Ectodermal cell (in vitro differentiated cells): ENCODE measurements around the gene STN1.
"Not testable (repeated sequence)": the region's sequence is repeated elsewhere in the genome, so short reads cannot be mapped to it uniquely, and the experiment has no call there.

Experiments used
- H3K27ac ChIP-seq: 2 replicates; pipeline ENCODE4 v1.7.0; 2013; ENCODE audit warnings: mild to moderate bottlenecking, low read depth, low read length; ENCODE audit not compliant: insufficient read depth, poor library complexity, severe bottlenecking
- H3K27me3 ChIP-seq: 2 replicates; pipeline ENCODE4 v1.7.0; 2013; ENCODE audit warnings: mild to moderate bottlenecking, low read length; ENCODE audit not compliant: insufficient read depth, control insufficient read depth, poor library complexity, severe bottlenecking
- H3K36me3 ChIP-seq: one replicate; pipeline ENCODE4 v1.7.0; 2013; ENCODE audit warnings: low read length; ENCODE audit not compliant: control insufficient read depth, insufficient read depth
- H3K4me1 ChIP-seq: one replicate; pipeline ENCODE4 v1.7.0; 2013; ENCODE audit warnings: low read length; ENCODE audit not compliant: control insufficient read depth, insufficient read depth
- H3K4me3 ChIP-seq: 2 replicates; pipeline ENCODE4 v1.7.0; 2013; ENCODE audit warnings: low read depth, low read length, control low read depth; ENCODE audit not compliant: insufficient read depth
- H3K9me3 ChIP-seq: 2 replicates; pipeline ENCODE4 v1.7.0; 2013; ENCODE audit warnings: mild to moderate bottlenecking, low read length, moderate library complexity; ENCODE audit not compliant: control insufficient read depth
- WGBS, 2 experiments: methylation state at CpG; one replicate each; pipeline ENCODE4 v1.1.7; 2013; ENCODE audit warnings: missing lambda C conversion rate in 2 of 2; 5-methylcytosine and 5-hydroxymethylcytosine counted together

The STN1 gene

GRCh38 chr10:103849880-103850571, 68.0 kb downstream of the STN1 start:
- Histone ChIP-seq H3K4me3 (no peak overlapping the region), H3K27ac (no peak overlapping the region), H3K4me1 (peaks cover 5% of the 10 kb centered on the region), H3K36me3 (no peaks in the 10 kb centered on the region), H3K27me3 (peaks cover 39% of the 10 kb centered on the region), H3K9me3 (no peaks in the 10 kb centered on the region)
- 78 to 89% methylated on average over 7 to 8 of the region's 8 CpGs for WGBS, 2 experiments

- Histone ChIP-seq H3K36me3 (no peaks in the 10 kb centered on the region), H3K4me3 (no peak overlapping the region), H3K27me3 (peaks cover 32% of the 10 kb centered on the region), H3K4me1 (no peaks in the 10 kb centered on the region), H3K9me3 (no peaks in the 10 kb centered on the region), H3K27ac (no peak overlapping the region)
- WGBS, 2 experiments: 80 to 81% methylated on average over 10 of the region's 10 CpGs
Observed at GRCh38 chr10:103849212-103849877, 68.6 kb downstream of the STN1 start.

- Histone ChIP-seq H3K27ac (no peak overlapping the region), H3K9me3 (no peaks in the 10 kb centered on the region), H3K36me3 (no peaks in the 10 kb centered on the region), H3K4me1 (no peaks in the 10 kb centered on the region), H3K27me3 (peaks cover 19% of the 10 kb centered on the region), H3K4me3 (no peak overlapping the region)
- WGBS, 2 experiments: 63 to 64% methylated on average over 8 of the region's 8 CpGs
Observed at GRCh38 chr10:103847909-103848468, 70.0 kb downstream of the STN1 start.

GRCh38 chr10:103847346-103847745, 70.6 kb downstream of the STN1 start:
- Histone ChIP-seq H3K4me1 (no peaks in the 10 kb centered on the region), H3K36me3 (no peaks in the 10 kb centered on the region), H3K4me3 (no peak overlapping the region), H3K27ac (no peak overlapping the region), H3K27me3 (peaks cover 12% of the 10 kb centered on the region), H3K9me3 (no peaks in the 10 kb centered on the region)
- WGBS, 2 experiments: 74 to 75% methylated on average over 5 to 6 of the region's 7 CpGs

GRCh38 chr10:103845972-103846371, 72.0 kb downstream of the STN1 start:
- peaks cover under 1% of the 10 kb centered on the region for H3K27me3 ChIP-seq
- no peaks in the 10 kb centered on the region for H3K9me3 ChIP-seq
- no peak overlapping the region for H3K4me3 ChIP-seq
- WGBS, 2 experiments: 78 to 87% methylated on average over 5 of the region's 5 CpGs
- no peak overlapping the region for H3K27ac ChIP-seq
- H3K4me1 ChIP-seq: no peaks in the 10 kb centered on the region
- no peaks in the 10 kb centered on the region for H3K36me3 ChIP-seq

- H3K27ac ChIP-seq, H3K9me3 ChIP-seq, H3K36me3 ChIP-seq, H3K4me3 ChIP-seq, H3K27me3 ChIP-seq, H3K4me1 ChIP-seq: not testable (repeated sequence)
- 92 to 93% methylated on average over 3 of the region's 3 CpGs for WGBS, 2 experiments
Observed at GRCh38 chr10:103845346-103845745, 72.6 kb downstream of the STN1 start.

- H3K36me3 ChIP-seq: no peaks in the 10 kb centered on the region
- H3K4me3 ChIP-seq: no peak overlapping the region
- H3K4me1 ChIP-seq: peaks cover 7% of the 10 kb centered on the region
- 84 to 87% methylated on average over 6 of the region's 6 CpGs for WGBS, 2 experiments
- peaks cover 19% of the 10 kb centered on the region for H3K27me3 ChIP-seq
- H3K27ac ChIP-seq: no peak overlapping the region
- no peaks in the 10 kb centered on the region for H3K9me3 ChIP-seq
Observed at GRCh38 chr10:103843854-103844570, 74.0 kb downstream of the STN1 start.

- peaks cover 7% of the 10 kb centered on the region for H3K4me1 ChIP-seq
- no peaks in the 10 kb centered on the region for H3K36me3 ChIP-seq
- 91 to 96% methylated on average over 3 of the region's 3 CpGs for WGBS, 2 experiments
- H3K27ac ChIP-seq: no peak overlapping the region
- no peak overlapping the region for H3K4me3 ChIP-seq
- H3K9me3 ChIP-seq: no peaks in the 10 kb centered on the region
- peaks cover 26% of the 10 kb centered on the region for H3K27me3 ChIP-seq
Observed at GRCh38 chr10:103843045-103843444, 74.9 kb downstream of the STN1 start.

GRCh38 chr10:103842605-103843004, 75.4 kb downstream of the STN1 start:
- whole genome bisulfite sequencing, 2 experiments: 73 to 76% methylated on average over 5 to 6 of the region's 7 CpGs
- H3K36me3 ChIP-seq: no peaks in the 10 kb centered on the region
- no peak overlapping the region for H3K27ac ChIP-seq
- no peaks in the 10 kb centered on the region for H3K9me3 ChIP-seq
- H3K4me3 ChIP-seq: no peak overlapping the region
- H3K27me3 ChIP-seq: peaks cover 26% of the 10 kb centered on the region
- H3K4me1 ChIP-seq: peaks cover 7% of the 10 kb centered on the region

GRCh38 chr10:103841519-103841918, 76.5 kb downstream of the STN1 start:
- H3K4me3 ChIP-seq: no peak overlapping the region
- WGBS, 2 experiments: 88% methylated on average over 7 of the region's 7 CpGs
- peaks cover 7% of the 10 kb centered on the region for H3K4me1 ChIP-seq
- no peak overlapping the region for H3K27ac ChIP-seq
- peaks cover 26% of the 10 kb centered on the region for H3K27me3 ChIP-seq
- no peaks in the 10 kb centered on the region for H3K9me3 ChIP-seq
- H3K36me3 ChIP-seq: no peaks in the 10 kb centered on the region
